IPS DF 4.7 (cell line): Measurements from ENCODE around the gene GOLGA6D.
A peak's percentile ranks its signal among the peaks of the same experiment; 100 is the strongest.
"Not testable (repeated sequence)": the region's sequence is repeated elsewhere in the genome, so short reads cannot be mapped to it uniquely, and the experiment has no call there.

Experiments
- DNase-seq: peaks from one replicate; pipeline ENCODE4 v3.0.0-alpha.2; 2013; ENCODE audit warnings: low spot score; ENCODE audit errors: extremely low read depth

Gene GOLGA6D

DNA sequence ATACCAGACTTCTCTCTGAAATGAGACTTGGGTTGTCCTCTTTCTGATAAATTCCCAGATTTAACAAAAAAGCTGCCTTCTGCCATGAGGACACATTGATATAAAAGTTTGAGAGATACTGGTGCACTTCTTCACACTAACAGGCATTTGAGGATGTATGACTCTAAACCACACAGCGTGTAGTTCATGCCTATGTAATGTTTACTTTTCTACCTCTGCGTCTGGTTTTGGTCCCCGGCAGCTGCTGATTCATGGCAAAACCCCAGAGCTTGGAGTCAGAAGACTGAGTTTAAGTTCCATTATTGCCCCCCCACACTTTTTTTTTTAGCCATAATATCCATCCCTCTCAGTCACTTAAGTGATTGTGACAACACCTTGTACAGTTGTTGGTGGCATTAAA is 1.5 kb downstream of the GOLGA6D start:
- not testable (repeated sequence) for DNase-seq

DNA sequence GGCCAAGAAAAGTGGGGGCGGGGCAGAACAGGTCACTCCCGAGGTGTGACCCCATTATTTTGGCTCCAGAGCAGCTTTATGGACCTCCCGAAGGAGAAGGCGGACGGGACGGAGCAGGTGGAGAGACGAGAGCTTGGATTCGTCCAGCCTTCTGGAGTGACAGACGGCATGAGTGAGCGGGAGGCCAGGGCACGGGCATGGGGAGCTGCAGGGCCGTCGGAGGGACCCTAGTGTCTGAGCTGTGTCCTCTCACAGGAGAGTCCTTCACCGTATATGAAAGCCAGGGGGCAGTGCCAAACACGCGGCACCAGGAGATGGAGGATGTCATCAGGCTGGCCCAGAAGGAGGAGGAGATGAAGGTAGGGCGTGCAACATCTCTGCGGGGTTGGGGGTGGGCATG is 11.0 kb downstream of the GOLGA6D start:
- DNase-seq: not testable (repeated sequence)

DNA sequence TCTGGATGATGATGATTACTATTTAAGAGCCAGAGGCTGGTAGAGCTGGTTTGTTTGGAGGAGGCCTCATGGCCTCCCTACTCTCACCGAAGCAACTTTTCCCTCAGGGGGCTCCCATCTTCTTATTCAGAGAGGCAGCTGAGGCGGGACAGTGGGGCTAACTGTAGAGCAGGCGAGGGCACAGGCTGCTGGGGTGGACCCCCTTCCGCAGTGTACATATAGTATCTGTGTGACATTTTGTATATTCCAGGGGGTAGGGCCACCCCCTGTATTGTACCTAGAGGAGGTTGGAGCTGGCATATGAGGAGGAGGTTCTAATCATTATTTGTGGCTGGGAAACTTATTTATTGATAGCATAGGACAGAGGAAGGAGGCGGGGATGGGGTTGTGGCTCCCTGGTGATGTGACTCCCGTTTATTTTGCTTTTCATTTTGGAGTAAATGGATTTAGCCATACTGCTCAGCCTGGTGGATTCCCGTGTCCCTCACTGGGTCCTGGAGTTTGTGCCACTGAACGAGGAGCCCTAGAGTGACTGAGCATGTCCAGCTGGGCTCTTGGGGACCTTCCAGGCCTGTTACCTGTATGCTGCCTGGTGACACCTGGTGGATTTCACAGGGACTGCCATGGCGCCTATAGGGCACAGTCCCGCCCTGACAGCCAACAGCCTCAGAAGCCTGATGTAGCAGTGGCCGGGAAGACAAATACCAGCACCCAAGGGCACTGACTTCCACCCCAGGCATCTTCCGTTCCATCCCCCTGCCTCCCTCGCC is 16.1 kb downstream of the GOLGA6D start:
- not testable (repeated sequence) for DNase-seq

DNA sequence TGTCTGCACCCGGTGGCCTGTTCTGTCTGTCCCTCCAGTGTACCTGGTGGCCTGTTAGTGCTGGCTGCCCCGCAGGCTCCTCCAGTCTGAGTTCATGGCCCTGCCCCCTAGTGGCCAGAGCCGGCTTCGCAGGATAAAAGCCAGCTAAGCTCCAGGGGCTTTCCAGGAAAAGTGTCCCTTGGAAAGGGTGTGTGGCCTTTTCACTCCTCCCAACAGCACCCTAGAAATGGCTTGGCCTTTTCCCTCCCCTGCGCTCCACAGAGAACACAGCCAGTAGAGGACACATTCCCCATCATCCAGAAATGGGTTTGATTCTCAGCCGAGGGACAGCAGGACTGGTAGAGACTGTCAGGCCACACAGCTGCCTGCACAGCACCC is 16.7 kb downstream of the GOLGA6D start:
- DNase-seq: not testable (repeated sequence)

DNA sequence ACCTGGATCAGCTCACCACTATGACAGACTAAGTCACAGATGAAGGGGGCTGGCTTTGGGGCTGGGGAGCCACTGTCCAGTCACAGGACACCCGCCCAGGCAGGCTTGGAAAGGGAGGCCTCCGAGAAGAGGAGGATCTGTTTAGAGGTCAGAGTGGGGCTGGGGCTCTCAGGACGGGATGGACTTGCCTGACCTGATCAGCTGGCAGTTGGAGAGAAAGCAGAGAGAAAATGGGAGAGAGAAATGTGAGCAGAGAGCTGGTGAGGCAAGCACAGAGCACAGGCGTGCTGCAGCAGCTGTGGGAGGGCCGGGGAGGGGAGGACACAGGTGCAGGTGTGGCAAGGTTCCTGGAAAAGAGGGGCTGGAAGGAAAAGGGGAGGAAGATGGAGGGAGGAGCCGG is 17.4 kb downstream of the GOLGA6D start:
- not testable (repeated sequence) for DNase-seq

DNA sequence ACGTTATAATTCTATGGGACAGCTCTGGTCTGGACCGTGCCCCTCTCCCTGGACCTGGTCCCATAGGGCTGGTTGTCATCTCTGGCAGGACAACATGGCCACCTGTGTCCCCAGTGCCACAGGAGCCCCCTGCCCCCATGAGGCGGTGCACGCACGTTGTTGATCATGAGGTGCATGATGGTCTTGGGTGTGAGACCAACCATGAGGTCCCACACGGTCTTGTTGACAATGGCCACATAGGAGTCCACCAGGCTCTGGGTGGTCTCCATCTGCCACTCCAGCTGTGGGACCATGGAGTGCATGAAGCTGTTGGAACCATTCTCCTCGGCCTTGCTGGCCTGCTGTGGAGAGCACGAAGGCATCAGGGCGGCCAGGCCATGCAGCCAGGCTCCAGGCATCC is 19.7 kb downstream of the GOLGA6D start:
- no peak for DNase-seq

DNA sequence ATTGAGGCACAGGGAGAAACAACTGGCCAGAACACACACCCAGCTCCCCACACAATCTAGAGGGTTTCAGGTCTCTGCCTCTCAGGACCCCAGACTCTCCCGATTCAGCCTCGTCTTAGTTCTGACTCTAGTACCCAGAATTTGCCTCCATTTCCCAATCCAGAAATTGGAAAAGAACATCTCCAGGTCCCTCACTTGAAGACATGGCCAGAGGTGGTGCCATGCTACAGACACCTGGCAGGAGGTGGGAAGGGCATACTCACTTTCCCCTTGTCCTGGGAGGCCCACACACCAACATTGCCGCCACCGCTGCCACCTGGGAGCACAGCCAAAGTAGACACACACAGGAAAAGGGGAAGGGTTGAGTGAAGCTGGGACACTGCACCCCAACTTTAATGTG is 20.1 kb downstream of the GOLGA6D start:
- DNase-seq: not testable (repeated sequence)

DNA sequence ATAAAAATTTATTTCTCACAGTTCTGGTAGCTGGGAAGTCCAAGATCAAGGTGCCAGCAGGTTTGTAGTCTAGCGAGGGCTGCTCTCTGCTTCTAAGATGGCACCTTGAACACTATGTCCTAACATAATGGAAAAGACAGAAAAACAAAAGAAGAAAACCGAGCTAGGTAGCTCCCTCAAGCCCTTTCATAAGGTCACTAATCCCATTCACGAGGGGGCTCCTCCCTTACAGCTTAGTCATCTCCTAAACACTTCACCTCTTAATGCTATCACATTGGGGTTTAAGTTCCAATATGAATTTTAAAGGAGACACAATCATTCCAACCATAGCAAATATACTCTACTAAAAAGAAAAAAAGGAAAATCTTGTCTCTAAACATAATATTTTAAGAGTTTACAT is 23.6 kb downstream of the GOLGA6D start:
- DNase-seq: no peak

DNA sequence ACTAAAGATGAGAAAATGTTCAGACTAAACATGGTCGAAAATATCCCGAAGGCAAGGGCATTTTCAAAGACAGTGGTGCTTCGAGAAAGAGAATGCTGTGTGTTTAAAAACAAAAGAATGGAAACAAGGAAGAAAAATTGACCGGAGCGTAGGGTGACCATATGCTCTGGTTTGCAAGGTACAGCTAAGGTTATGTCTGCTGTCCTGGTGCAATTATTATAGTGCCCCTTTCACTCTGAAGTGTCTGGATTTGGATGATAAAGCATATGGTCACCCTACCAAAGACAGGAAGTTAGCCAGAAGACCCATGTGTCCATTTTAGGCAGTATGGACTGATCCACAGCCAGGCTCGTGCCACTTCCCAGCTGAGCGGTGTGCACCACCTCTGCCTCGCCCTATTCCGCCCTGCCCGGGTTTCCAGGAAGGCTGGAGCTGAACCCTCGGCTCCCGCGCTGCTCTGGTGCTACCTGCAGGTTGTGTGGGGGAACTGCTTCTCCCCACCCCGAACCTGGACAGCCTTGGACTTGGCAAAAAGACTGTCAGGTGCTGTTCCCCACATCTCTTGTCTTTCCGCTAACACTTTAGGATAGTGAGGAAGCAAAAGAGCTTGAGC is 25.2 kb downstream of the GOLGA6D start:
- peak; percentile 38 for DNase-seq

DNA sequence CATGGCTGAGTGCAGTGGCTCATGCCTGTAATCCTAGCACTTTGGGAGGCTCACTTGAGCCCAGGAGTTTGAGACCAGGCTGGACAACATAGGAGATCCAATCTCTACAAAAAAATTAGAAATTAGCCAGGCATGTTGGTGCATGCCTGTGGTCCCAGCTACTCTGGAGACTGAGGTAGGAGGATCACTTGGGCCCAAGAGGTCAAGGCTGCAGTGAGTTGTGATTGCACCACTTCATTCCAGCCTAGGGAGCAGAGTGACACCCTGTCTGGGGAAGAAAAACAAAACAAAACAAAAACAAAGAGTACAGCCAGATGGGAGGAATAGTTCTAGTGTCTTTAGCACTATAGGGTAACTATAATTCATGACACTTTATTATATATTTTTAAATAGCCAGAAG is 27.1 kb downstream of the GOLGA6D start:
- DNase-seq: no peak

DNA sequence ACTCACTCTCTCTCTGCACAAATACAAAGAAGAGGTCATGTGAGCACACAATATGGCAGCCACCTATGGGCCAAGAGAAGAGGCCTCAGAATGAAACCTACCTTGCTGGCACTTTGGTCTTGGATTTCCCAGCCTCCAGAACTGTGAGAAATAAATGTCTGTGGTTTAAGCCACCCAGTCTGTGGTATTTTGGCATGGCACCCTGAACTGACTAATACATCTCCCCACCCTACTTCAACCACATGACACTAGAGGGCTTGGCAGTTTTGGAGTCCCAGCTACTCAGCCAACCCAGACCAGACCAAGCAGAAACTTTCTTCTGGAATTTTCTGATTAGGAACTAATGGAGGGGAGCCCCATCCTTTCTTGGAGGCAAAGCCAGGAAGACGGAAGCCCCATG is 29.9 kb downstream of the GOLGA6D start:
- DNase-seq: not testable (repeated sequence)

DNA sequence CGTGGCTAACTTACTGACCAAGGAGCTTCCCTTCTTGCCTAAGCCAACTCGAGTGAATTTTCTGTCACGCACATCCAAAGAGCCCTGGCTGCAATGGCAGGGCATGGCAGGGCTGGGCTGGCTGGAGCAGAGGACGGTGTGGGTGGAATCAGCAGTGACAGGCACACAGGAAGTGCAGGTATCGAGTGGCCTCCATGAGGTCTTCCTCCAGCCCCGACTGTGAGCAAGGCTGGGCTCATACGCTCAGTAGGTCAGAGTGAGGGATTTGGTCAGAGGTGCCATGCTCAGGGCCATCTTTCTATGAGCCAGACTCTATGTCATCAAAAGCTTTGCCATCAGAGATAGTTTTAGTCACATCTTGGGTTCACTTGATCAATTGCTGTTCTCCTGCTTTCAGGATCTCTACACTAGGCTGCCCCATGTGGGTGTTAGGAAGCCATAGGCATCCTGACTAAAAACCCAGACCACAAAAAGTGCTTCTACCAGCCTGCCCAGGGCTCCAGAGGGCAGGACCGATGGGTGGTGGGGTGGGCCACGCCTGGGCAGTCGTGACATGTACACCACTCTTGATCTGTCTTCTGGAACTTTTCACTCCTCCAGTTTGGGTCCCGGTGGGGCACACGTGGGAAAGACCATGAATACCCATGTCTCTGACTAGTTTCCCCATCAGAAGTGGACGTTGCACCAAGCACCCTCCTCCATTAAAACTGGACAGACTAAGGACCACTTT is 30.6 kb downstream of the GOLGA6D start:
- DNase-seq: no peak

DNA sequence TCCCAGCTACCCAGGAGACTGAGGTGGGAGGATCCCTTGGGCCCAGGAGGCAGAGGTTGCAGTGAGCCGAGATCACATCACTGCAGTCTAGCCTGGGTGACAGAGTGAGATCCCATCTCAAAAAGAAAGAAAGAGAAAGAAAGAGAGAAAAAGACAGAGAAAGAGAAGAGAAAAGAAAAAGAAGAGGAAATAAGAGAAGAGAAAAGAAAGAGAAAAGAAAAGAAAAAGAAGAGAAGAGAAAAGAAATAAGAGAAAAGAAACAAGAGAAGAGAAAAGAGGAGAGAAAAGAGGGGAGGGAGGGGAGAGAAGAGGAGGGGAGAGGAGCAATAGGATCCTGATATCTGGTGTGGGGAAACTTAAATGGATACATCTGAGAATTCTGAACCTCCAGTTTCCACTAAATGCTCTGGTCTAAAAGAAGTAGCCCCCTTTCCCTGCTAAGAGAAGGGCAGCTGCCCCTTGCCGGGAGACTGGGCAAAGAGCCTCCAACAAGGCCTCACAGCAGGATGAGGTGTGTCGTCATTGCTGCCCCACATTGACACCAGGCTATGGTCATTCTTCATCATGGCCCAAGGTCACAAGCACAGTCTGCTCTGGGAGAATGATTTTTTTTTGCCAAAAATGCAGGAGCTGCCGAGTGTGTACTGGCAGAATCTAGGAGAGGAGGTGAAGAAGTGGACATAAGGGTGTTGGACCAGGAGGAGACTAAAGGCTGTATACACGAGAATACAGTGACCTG is 32.1 kb downstream of the GOLGA6D start:
- DNase-seq: no peak

DNA sequence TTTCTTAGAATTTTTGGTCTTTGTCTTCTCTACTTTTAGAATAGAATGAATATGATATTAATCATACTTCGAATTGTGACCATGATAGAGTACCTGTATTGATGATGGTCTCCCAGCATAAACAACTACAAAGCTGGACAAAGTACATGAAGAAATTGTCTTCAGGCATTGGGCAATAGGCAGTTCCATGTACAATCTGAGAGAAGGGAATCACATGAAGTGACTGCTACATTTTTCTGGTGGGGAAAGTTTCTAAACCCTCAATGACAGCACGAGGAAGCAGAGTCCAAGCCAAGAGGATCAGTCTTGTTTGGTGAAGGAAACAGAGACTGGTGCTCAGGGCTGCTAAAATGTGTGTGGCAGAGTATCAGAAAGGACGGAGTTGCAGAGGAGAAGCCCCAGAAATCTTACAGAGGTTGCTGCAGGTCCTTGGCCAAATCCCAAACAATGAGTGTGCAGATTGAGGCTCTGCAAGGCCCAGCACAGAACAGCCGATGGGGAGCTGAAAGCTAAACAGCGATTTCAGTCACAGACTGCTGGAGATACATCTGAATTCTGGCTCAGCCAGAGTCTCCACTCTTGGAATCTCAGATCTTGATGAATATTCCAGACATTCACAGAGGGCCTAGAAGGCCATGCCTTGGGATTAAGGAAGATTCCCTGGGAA is 36.7 kb downstream of the GOLGA6D start:
- DNase-seq: not testable (repeated sequence)

DNA sequence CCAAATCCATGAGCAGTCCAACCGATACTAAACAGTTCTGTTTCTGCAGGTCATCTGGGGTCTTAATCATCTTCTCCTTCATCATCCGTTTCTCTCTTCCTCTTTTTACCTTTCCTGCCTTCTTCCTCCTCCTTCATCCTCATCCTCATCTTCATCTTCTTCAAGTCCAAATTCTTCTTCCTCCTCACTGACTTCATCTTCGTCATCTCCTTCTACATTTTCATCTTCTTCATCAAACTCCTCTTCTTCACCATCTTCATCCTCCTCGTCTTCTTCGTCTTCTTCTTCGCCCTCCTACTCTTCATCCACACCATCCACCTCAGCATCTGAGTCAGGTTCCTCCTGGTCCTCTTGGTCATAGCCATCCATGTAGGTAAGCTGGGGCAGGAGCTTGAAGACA is 39.1 kb downstream of the GOLGA6D start:
- no peak for DNase-seq

DNA sequence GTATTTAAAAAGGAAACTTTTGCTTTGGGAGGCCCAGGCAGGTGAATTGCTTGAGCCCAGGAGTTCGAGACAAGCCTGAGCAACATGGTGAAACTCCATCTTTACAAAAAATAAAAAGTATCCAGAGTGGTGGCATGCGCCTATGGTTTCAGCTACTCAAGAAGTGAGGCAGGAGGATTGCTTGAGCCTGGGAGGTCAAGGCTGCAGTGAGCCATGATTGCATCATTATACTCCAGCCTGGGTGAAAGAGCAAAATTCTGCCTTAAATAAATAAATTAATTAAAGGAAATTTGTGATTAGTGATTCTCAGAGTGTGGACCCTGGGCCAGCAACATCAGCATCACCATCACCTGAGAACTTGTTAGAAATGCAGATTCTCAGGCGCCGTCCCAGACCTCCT is 43.3 kb downstream of the GOLGA6D start:
- DNase-seq: no peak

DNA sequence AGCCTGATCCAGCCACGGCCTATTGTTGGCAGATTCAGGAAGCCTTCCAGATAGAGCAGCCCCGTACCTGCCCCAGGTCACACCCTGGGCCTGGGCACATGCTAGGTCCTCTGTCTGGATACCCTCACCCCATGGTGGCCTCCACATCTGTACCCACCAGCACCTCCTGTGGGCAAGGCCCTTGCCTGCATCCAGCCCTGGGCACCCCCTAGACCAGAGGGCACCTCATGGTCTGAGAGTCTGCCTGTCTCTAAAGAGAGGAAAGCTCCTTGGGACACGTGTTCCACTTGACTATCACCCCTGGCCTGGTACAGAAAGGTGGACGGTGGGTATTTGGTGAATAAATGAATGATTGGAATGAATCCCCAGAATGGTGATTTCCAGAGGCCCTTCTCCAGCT is 44.4 kb downstream of the GOLGA6D start:
- DNase-seq: no peak

DNA sequence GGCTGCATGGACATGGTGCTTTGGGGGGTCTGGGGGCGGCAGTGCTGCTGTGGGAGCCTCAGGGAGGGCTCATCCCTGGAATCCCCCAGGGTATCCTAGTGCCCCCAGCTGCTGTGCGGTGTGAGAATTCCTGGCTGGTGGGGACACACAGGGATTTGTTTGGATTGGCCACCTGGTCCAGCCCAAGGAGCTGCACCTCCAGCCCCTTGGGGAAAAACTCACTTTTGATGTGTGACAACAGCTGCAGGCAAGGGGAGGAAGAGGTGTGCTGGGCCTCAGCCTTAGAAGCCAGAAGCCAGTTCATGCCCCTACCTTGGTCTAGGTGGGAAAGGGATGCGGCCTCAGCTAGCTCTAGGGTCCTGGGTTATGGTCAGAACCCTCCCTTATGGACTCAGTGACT is 44.9 kb downstream of the GOLGA6D start:
- no peak for DNase-seq

DNA sequence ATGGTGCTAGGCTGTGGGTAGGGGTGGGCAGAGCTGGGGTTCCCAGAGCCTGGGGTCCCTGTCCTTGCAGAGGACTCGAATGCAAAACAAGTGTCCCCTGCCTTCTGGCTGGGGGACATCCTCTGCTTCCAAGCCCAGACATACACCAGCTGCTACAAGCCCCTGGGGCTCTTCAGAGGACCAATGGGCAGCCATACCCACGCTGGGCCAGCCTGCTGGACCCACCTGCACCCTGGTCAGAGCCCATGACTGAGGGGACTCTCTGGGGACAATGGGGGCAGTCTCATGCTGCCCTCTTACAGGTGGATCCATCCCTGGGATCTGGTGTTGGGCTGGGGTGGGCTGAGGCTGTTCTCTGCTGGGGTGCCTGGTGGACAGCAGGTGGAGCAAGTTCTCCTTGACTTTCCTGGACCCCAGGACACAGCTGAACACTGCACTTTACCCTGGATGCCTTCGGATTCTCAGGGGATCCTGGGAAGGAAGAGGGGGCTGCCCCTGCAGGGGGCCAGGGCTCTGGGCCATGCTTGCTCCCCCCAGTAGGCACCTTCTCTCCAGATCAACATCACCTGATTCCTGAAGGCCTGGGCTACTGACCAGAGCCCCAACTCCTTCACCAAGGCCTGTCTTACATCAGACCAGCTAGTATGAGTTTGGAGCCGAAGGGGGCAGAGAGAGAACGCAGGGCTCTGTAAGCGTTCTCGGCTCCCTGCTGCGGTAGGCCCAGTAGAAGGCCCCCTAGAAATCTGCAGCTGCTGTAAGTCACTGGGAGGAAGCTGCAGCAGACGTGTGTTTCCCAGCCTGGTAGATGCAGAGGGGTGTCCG is 46.1 kb downstream of the GOLGA6D start:
- DNase-seq: no peak

DNA sequence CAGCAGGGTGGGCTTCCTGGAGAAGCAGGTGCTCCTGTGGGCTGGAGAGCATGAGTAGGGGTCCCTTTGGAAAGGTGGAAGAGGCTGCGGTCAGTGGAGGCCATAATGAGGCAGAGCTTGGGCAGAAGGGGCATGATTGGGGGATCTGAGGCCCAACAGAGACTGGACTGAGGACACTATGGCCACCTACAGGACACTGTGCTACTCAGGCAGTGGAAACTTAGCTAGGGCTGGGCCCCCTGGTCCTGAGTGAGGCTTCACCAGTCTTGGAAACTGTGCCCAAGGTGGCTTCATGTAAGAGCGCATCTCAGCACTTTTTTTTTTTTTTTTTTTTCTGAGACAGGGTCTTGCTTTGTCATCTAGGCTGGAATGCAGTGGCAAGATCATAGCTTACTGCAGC is 46.9 kb downstream of the GOLGA6D start:
- DNase-seq: no peak
